CD4-positive, alpha-beta T cell (primary cell): ENCODE results near the gene MYB. TPM values are rescaled to one million over a fixed set of nuclear protein-coding genes. Genes with fewer than 3 reads are reported as not detected.

Source experiments
- ATAC-seq: fragments of 200-7000 bp; cut with Tn5 transposase; one replicate; pipeline ENCODE4 v1.10.0; 2022; ENCODE audit warnings: mild to moderate bottlenecking; ENCODE audit not compliant: poor library complexity
- CTCF ChIA-PET: fragments of 350-600 bp; sonication (Branson Sonifier 250); formaldehyde crosslinking; loops from one replicate; lab custom pipeline; 2021; ENCODE audit warnings: antibody characterized with exemption, inconsistent platforms; lab: Charles Lee
- POLR2A ChIA-PET: fragments of 350-600 bp; sonication (Branson Sonifier 250); formaldehyde crosslinking; loops from one replicate; lab custom pipeline; 2021; ENCODE audit warnings: antibody characterized with exemption, inconsistent platforms; lab: Charles Lee
- DNase-seq, 14 experiments: peaks; one replicate each; pipeline ENCODE4 v3.0.0-alpha.2; 2013 to 2020; ENCODE audit warnings: mixed read lengths in 2 of 14
- H3K27ac ChIP-seq, 2 donors: one replicate each; pipeline versions ENCODE4 v1.5.1 to v1.7.0; 2013; ENCODE audit warnings: low read length in 2 of 2, low read depth in 1 of 2, mild to moderate bottlenecking in 1 of 2
- H3K27me3 ChIP-seq, 2 experiments: 1 replicate in 1 of 2; 2 replicates in 1 of 2; pipeline versions ENCODE4 v1.6.1 to v1.7.0; 2013; ENCODE audit warnings: low read length in 2 of 2, control low read depth in 1 of 2, mild to moderate bottlenecking in 1 of 2, moderate library complexity in 1 of 2; ENCODE audit not compliant: insufficient read depth in 2 of 2, control insufficient read depth in 1 of 2
- H3K36me3 ChIP-seq: one replicate; pipeline ENCODE4 v1.6.1; 2013; ENCODE audit warnings: low read length, control low read depth; ENCODE audit not compliant: insufficient read depth
- H3K4me1 ChIP-seq: one replicate; pipeline ENCODE4 v1.6.1; 2013; ENCODE audit warnings: low read length, control low read depth; ENCODE audit not compliant: insufficient read depth
- H3K4me3 ChIP-seq: one replicate; pipeline ENCODE4 v1.5.1; 2013; ENCODE audit warnings: mild to moderate bottlenecking, low read length, moderate library complexity
- H3K9me3 ChIP-seq, 2 experiments: 1 replicate in 1 of 2; 2 replicates in 1 of 2; pipeline versions ENCODE4 v1.6.1 to v1.7.0; 2013; ENCODE audit warnings: low read length in 2 of 2, mild to moderate bottlenecking in 2 of 2, control low read depth in 1 of 2, moderate library complexity in 1 of 2; ENCODE audit not compliant: control insufficient read depth in 1 of 2, insufficient read depth in 1 of 2
- H3K27ac Mint-ChIP-seq: one replicate; pipeline ENCODE4 v1.8.0; 2020; ENCODE audit warnings: mixed read lengths
- H3K27me3 Mint-ChIP-seq: one replicate; pipeline ENCODE4 v1.8.0; 2021; ENCODE audit warnings: mixed read lengths
- H3K36me3 Mint-ChIP-seq: one replicate; pipeline ENCODE4 v1.8.0; 2021; ENCODE audit warnings: low read depth, mixed read lengths
- H3K4me1 Mint-ChIP-seq: one replicate; pipeline ENCODE4 v1.8.0; 2021; ENCODE audit warnings: low read depth, mixed read lengths
- H3K4me3 Mint-ChIP-seq: one replicate; pipeline ENCODE4 v1.8.0; 2020; ENCODE audit warnings: mild to moderate bottlenecking, mixed read lengths
- H3K9me3 Mint-ChIP-seq: one replicate; pipeline ENCODE4 v1.8.0; 2020; ENCODE audit warnings: mixed read lengths
- intact Hi-C, 2 experiments: fragments of 100-400 bp; cut with DNase I in 1 of 2; cut with micrococcal nuclease in 1 of 2; formaldehyde crosslinking; loops; one replicate each; pipeline versions ENCODE4 v1.15.1 to v1.9.0; 2023 to 2025; cut with DNase I, micrococcal nuclease
- total RNA-seq, 174 experiments: library from RNA in 2 of 174; stranded (reverse) in 2 of 174; gene quantifications; one replicate each; pipeline ENCODE4 v1.2.3 and lab custom pipeline; 2021 to 2026
- TF ChIP-seq, protein P1 (sequence below): fragments of 200-600 bp; IDR thresholded peaks from one replicate; pipeline ENCODE4 v1.8.0; 2022; ENCODE audit warnings: antibody characterized with exemption, mild to moderate bottlenecking

MYB gene
- total RNA-seq, 2 experiments from 2014 or later: 2.0 to 2.6 TPM

DNA sequence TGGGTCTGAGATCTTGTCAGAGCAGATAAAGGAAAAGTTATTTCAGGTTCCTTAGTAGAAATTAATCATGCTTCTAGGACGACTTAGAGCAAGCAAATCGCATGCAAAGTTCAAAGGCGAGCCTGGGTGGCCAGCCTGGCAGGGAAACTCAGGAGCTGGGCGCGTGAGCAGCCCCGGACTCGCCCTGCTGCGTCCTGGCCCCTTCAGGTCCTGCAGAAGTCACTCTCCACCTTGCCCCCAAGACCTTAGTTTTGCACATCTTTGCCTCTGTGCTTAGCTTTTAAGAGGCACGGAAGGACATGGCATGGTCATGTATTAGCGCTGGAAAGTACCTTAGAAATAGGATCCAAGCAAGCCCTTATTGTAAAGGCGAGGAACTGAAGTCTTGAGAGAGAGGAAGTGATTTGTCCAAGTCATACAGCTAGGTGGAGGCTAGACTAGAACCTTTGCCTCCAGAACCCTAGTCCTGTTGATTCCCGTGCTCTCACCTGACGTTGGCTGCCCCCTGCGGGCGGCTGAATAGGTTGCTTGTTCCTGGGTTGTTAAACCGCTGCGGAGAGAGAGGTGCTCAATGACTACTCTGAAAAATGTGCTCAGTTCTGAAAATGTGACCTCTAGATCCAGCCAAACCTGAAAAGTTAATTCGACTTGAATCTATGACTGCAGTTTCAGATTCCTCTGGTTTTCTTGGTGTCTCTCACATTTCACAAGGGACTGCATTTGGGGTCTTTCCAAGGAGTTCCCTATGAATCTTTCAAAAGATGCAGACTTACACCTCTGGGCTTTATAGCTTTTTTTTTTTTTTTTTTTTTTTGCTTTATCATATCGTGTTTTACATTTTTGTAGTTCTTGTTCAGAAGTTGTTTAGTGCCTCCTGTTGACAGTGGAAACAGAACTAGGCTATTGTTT lies 2.7 kb downstream of the MYB start:
- intact Hi-C loops: loop anchor here (1.0 to 10.0 kb wide), 10 partner anchors 20 to 1009 kb away; partner anchors contain the start of gene HBS1L (in 1 of the 2)
- no peaks in the 10 kb centered on the region for H3K9me3 ChIP-seq
- Mint-ChIP-seq H3K27me3 (no peaks in the 10 kb centered on the region), H3K4me1 (peaks cover 36% of the 10 kb centered on the region), H3K27ac (peak overlapping the region; percentile 57), H3K4me3 (peak overlapping the region; percentile 94), H3K9me3 (no peaks in the 10 kb centered on the region), H3K36me3 (peaks cover 12% of the 10 kb centered on the region)
- POLR2A ChIA-PET: interaction anchor here (0.7 to 4.7 kb wide), 11 partner anchors 14 to 1413 kb away, joined by 3 to 31 read pairs (median 5); partner anchors contain the start of gene HBS1L
- peaks cover 26% of the 10 kb centered on the region for H3K4me1 ChIP-seq
- TF ChIP-seq, protein P1, sequence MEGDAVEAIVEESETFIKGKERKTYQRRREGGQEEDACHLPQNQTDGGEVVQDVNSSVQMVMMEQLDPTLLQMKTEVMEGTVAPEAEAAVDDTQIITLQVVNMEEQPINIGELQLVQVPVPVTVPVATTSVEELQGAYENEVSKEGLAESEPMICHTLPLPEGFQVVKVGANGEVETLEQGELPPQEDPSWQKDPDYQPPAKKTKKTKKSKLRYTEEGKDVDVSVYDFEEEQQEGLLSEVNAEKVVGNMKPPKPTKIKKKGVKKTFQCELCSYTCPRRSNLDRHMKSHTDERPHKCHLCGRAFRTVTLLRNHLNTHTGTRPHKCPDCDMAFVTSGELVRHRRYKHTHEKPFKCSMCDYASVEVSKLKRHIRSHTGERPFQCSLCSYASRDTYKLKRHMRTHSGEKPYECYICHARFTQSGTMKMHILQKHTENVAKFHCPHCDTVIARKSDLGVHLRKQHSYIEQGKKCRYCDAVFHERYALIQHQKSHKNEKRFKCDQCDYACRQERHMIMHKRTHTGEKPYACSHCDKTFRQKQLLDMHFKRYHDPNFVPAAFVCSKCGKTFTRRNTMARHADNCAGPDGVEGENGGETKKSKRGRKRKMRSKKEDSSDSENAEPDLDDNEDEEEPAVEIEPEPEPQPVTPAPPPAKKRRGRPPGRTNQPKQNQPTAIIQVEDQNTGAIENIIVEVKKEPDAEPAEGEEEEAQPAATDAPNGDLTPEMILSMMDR: peak; percentile 67
- peak; percentile 57 for ATAC-seq
- peak; percentile 59 to 89 (median 76) for DNase-seq
- H3K36me3 ChIP-seq: no peaks in the 10 kb centered on the region
- no peaks in the 10 kb centered on the region for H3K27me3 ChIP-seq
- CTCF ChIA-PET: interaction anchor here (0.5 to 3.0 kb wide), 26 partner anchors 9 to 1638 kb away, joined by 3 to 23 read pairs (median 4); partner anchors contain the start of gene HBS1L
- peak overlapping the region; percentile 71 for H3K4me3 ChIP-seq
- peak overlapping the region in 1 of 2 donors; percentile 24 for H3K27ac ChIP-seq

DNA sequence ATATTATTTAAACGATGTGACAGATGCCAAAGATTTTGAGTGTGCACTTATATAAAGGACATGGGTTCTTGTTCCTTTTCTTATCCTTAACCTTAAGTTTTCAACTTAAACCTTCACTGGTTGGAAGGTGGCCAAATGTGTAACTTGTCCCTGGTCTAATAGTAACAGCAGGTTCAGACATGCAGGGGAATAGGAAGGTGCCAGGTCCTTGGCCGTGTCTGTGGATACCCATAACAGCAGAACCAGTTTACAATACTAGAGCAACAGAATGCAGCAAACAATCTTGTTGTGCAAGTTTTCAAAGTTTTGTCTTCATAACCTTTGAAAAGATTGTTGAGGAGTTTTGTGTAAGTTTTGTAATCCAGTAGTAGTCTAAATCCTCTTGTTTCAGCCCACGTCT lies 4.4 kb downstream of the MYB start:
- Mint-ChIP-seq H3K9me3 (no peaks in the 10 kb centered on the region), H3K4me3 (no peak overlapping the region), H3K27ac (no peak overlapping the region), H3K36me3 (peaks cover 22% of the 10 kb centered on the region), H3K4me1 (peaks cover 36% of the 10 kb centered on the region), H3K27me3 (no peaks in the 10 kb centered on the region)
- Histone ChIP-seq H3K4me1 (peaks cover 23% of the 10 kb centered on the region), H3K27me3 (no peaks in the 10 kb centered on the region), H3K9me3 (no peaks in the 10 kb centered on the region), H3K27ac (no peak overlapping the region), H3K36me3 (no peaks in the 10 kb centered on the region), H3K4me3 (no peak overlapping the region)
- ATAC-seq: no peak
- CTCF ChIA-PET: interaction anchor here (2.3 to 3.0 kb wide), 2 partner anchors 42 to 99 kb away, joined by 20 to 23 read pairs; no protein-coding TSS in a partner anchor
- DNase-seq: no peak
- TF ChIP-seq, protein P1: no peak
- intact Hi-C loops: loop anchor here in 1 of 2 experiments (5.0 to 10.0 kb wide), 2 partner anchors 237 to 1011 kb away; no protein-coding TSS in a partner anchor
- POLR2A ChIA-PET: no interaction called here

DNA sequence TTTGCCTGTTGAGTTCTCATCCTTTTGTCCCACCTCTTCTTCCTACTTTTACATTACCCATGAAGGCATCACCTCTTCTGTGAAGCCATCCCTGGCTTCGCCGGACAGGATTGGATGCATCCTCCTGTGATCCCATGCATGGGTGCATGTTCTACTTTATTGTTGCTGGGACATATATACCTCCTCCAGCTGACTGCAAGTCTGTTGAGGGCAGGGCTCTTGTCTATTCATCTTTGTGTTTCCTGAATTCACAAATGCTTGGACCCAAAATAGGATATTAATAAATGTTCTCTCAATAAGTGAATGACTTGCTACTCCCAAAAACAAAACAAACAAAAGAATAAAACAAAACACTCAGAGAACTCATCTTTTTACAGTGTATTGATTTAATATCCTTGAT lies 5.1 kb downstream of the MYB start:
- H3K27ac ChIP-seq: no peak overlapping the region
- H3K4me1 Mint-ChIP-seq: peaks cover 36% of the 10 kb centered on the region

More for the DNA sequence above, 5.1 kb downstream of the MYB start:
- Mint-ChIP-seq H3K27me3 (no peaks in the 10 kb centered on the region), H3K27ac (peak overlapping the region; percentile 47), H3K36me3 (peaks cover 20% of the 10 kb centered on the region), H3K4me3 (peak overlapping the region; percentile 58), H3K9me3 (no peaks in the 10 kb centered on the region)
- Histone ChIP-seq H3K4me3 (no peak overlapping the region), H3K4me1 (peaks cover 23% of the 10 kb centered on the region), H3K36me3 (no peaks in the 10 kb centered on the region), H3K27me3 (no peaks in the 10 kb centered on the region), H3K9me3 (no peaks in the 10 kb centered on the region)
- intact Hi-C loops: loop anchor here in 1 of 2 experiments (5.0 to 10.0 kb wide), 2 partner anchors 236 to 1011 kb away; no protein-coding TSS in a partner anchor
- DNase-seq (no peak), ATAC-seq (no peak)
- ChIA-PET CTCF (interaction anchor here (1.9 kb wide), 1 partner anchor 17 kb away, joined by 4 read pairs; no protein-coding TSS in a partner anchor), POLR2A (no interaction called here)
- TF ChIP-seq, protein P1: no peak
